ENCODE measurements around the gene CACNB4. TPM values are rescaled to one million over a fixed set of nuclear protein-coding genes. Genes with fewer than 3 reads are reported as not detected.
"Not testable (repeated sequence)": the region's sequence is repeated elsewhere in the genome, so short reads cannot be mapped to it uniquely, and the experiment has no call there.

Gene CACNB4
- total and polyA plus RNA-seq, 2 of the 4 experiments (the other 2 are of a cell fraction) = 0.12 to 0.36 TPM

DNA sequence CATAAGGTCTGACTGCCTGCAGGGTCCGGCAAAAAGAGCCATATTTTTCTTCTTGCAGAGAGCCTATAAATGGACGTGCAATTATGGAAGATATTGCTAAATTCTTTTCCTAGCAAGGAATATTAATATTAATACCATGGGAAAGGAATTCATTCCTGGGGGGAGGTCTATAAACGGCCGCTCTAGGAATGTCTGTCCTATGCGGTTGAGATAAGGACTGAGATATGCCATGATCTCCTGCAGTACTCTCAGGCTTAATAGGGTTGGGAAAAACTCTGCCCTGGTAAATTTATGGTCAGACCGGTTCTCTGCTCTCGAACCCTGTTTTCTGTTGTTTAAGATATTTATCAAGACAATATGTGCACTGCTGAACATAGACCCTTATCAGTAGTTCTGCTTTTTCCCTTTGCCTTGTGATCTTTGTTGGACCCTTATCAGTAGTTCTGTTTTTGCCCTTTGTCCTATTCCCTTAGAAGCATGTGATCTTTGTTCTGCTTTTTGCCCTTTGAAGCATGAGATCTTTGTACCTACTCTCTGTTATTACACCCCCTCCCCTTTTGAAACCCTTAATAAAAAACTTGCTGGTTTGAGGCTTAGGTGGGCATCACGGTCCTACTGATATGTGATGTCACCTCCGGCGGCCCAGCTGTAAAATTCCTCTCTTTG, 156.2 kb downstream of the CACNB4 start:
- H3K79me1 ChIP-seq (ENCODE audit: low read depth in 1 of 2, low read length in 2 of 2); H4K5ac ChIP-seq (ENCODE audit: low read depth, low read length); DNase-seq; H2BK20ac ChIP-seq (ENCODE audit: low read depth, low read length); ATAC-seq (ENCODE audit: low read depth); H3K9me1 ChIP-seq (ENCODE audit: insufficient read depth, low read length); H3K23ac ChIP-seq (ENCODE audit: low read depth, low read length); dilution Hi-C loops (cut with HindIII; ENCODE audit: low sequenced_read_pairs, unreplicated experiment); H4K91ac ChIP-seq (ENCODE audit: insufficient read depth, low read depth, low read length); H3K4me2 ChIP-seq (ENCODE audit: low read depth, low read length); H2BK120ac ChIP-seq (ENCODE audit: low read depth, low read length); H3K4me3 ChIP-seq (ENCODE audit: insufficient read depth, low read depth, low read length); H3K4me1 ChIP-seq (ENCODE audit: control insufficient read depth, insufficient read depth, low read length); H4K20me1 ChIP-seq (ENCODE audit: insufficient read depth, low read length); H2BK15ac ChIP-seq (ENCODE audit: low read depth, low read length); CTCF ChIA-PET; H3K36me3 ChIP-seq (ENCODE audit: control insufficient read depth, insufficient read depth, low read length); H3K4ac ChIP-seq (ENCODE audit: low read depth, low read length); H3K14ac ChIP-seq (replicated peaks; ENCODE audit: low read depth, low read length); POLR2A ChIA-PET (ENCODE audit: unreplicated experiment); H3K27ac ChIP-seq (ENCODE audit: insufficient read depth, low read length); H4K8ac ChIP-seq (ENCODE audit: low read depth in 2 of 2, low read length in 2 of 2); BruUV-seq (replicated peaks); H3K9ac ChIP-seq (ENCODE audit: low read depth, low read length); H3K9me3 ChIP-seq (ENCODE audit: control insufficient read depth, insufficient read depth, low read length); H2BK5ac ChIP-seq (ENCODE audit: low read depth, low read length, poor library complexity, severe bottlenecking); H3K27me3 ChIP-seq (ENCODE audit: control insufficient read depth, insufficient read depth, low read length); in situ Hi-C loops (cut with MboI; ENCODE audit: low sequenced_read_pairs); intact Hi-C loops (cut with micrococcal nuclease); H2AK5ac ChIP-seq (ENCODE audit: low read depth, low read length); H3K56ac ChIP-seq (ENCODE audit: extremely low read depth, insufficient read depth, low read length); H3K18ac ChIP-seq (ENCODE audit: low read depth, low read length); H2AK9ac ChIP-seq (replicated peaks; ENCODE audit: low read depth, low read length, poor library complexity); H2AFZ ChIP-seq (replicated peaks; ENCODE audit: low read length, poor library complexity): not testable (repeated sequence)
- 100% methylated on average over 1 of the region's 10 CpGs; no CpG with 5 or more reads in 1 of the 2 experiments for WGBS, 2 experiments (ENCODE audit: extremely low coverage in 2 of 2, insufficient read length in 1 of 2)
